ENCODE data around the gene OR5B17.

Gene OR5B17

GRCh38 chr11:58334708-58335107 is 24.2 kb downstream of the OR5B17 start:
- TF ChIP-seq CTCF (conservative IDR thresholded peaks at IDR 0.05; ENCODE audit: low read length) (no peak), EZH2phosphoT487 (IDR thresholded peaks at IDR 0.05; ENCODE audit: borderline replicate concordance) (no peak)
- Histone ChIP-seq H3K9me3 (ENCODE audit: insufficient read depth, low read depth, low read length) (no peaks in the 10 kb centered on the region), H3K9me2 (replicated peaks; ENCODE audit: low read depth, low read length) (no peaks in the 10 kb centered on the region), H3K4me3 (ENCODE audit: low read length, poor library complexity, severe bottlenecking) (no peak overlapping the region), H3F3A (ENCODE audit: low read depth) (no peaks in the 10 kb centered on the region), H3K4me1 (ENCODE audit: insufficient read depth, low read length, poor library complexity, severe bottlenecking) (no peaks in the 10 kb centered on the region), H3K27me3 (ENCODE audit: insufficient read depth, low read length, poor library complexity, severe bottlenecking) (no peaks in the 10 kb centered on the region), H3K79me2 (ENCODE audit: insufficient read depth, low read length) (no peaks in the 10 kb centered on the region), H4K20me1 (ENCODE audit: insufficient read depth, low read length, poor library complexity, severe bottlenecking) (no peaks in the 10 kb centered on the region), H3K9ac (ENCODE audit: low read depth, low read length, poor library complexity, severe bottlenecking) (no peak overlapping the region), H3K36me3 (ENCODE audit: insufficient read depth, low read length) (no peaks in the 10 kb centered on the region), H3K4me2 (ENCODE audit: low read depth, low read length, poor library complexity, severe bottlenecking) (no peak overlapping the region), H2AFZ (ENCODE audit: low read length) (no peak overlapping the region)

- Histone ChIP-seq H3K79me2 (ENCODE audit: insufficient read depth, low read length) (no peaks in the 10 kb centered on the region), H3K4me2 (ENCODE audit: low read depth, low read length, poor library complexity, severe bottlenecking) (no peak overlapping the region), H2AFZ (ENCODE audit: low read length) (no peak overlapping the region), H3K9ac (ENCODE audit: low read depth, low read length, poor library complexity, severe bottlenecking) (no peak overlapping the region), H4K20me1 (ENCODE audit: insufficient read depth, low read length, poor library complexity, severe bottlenecking) (no peaks in the 10 kb centered on the region), H3K4me3 (ENCODE audit: low read length, poor library complexity, severe bottlenecking) (no peak overlapping the region), H3K9me2 (replicated peaks; ENCODE audit: low read depth, low read length) (no peaks in the 10 kb centered on the region), H3K9me3 (ENCODE audit: insufficient read depth, low read depth, low read length) (0 out of 2 replicates have a peak, but pooled peaks cover 3% of the 10 kb centered on the region), H3K27me3 (ENCODE audit: insufficient read depth, low read length, poor library complexity, severe bottlenecking) (no peaks in the 10 kb centered on the region), H3K36me3 (ENCODE audit: insufficient read depth, low read length) (no peaks in the 10 kb centered on the region), H3K4me1 (ENCODE audit: insufficient read depth, low read length, poor library complexity, severe bottlenecking) (no peaks in the 10 kb centered on the region), H3F3A (ENCODE audit: low read depth) (no peaks in the 10 kb centered on the region)
- TF ChIP-seq CTCF (conservative IDR thresholded peaks at IDR 0.05; ENCODE audit: low read length): no peak
- TF ChIP-seq EZH2phosphoT487 (IDR thresholded peaks at IDR 0.05; ENCODE audit: borderline replicate concordance): no peak
Measured at GRCh38 chr11:58330861-58331260, 28.0 kb downstream of the OR5B17 start.

- Histone ChIP-seq H2AFZ (ENCODE audit: low read length) (no peak overlapping the region), H3K27me3 (ENCODE audit: insufficient read depth, low read length, poor library complexity, severe bottlenecking) (no peaks in the 10 kb centered on the region), H3K36me3 (ENCODE audit: insufficient read depth, low read length) (no peaks in the 10 kb centered on the region), H3K9ac (ENCODE audit: low read depth, low read length, poor library complexity, severe bottlenecking) (no peak overlapping the region), H3K4me3 (ENCODE audit: low read length, poor library complexity, severe bottlenecking) (no peak overlapping the region), H3K4me2 (ENCODE audit: low read depth, low read length, poor library complexity, severe bottlenecking) (no peak overlapping the region), H3K9me2 (replicated peaks; ENCODE audit: low read depth, low read length) (no peaks in the 10 kb centered on the region), H3K4me1 (ENCODE audit: insufficient read depth, low read length, poor library complexity, severe bottlenecking) (no peaks in the 10 kb centered on the region), H4K20me1 (ENCODE audit: insufficient read depth, low read length, poor library complexity, severe bottlenecking) (no peaks in the 10 kb centered on the region), H3K9me3 (ENCODE audit: insufficient read depth, low read depth, low read length) (no peaks in the 10 kb centered on the region), H3K79me2 (ENCODE audit: insufficient read depth, low read length) (no peaks in the 10 kb centered on the region), H3F3A (ENCODE audit: low read depth) (no peaks in the 10 kb centered on the region)
- TF ChIP-seq CTCF (conservative IDR thresholded peaks at IDR 0.05; ENCODE audit: low read length) (no peak), EZH2phosphoT487 (IDR thresholded peaks at IDR 0.05; ENCODE audit: borderline replicate concordance) (no peak)
Measured at GRCh38 chr11:58318532-58318931, 40.3 kb downstream of the OR5B17 start.

All from Loucy (cell line).